Dermis blood vessel endothelial cell (primary cell): ENCODE data around the gene CDC42BPB. TPM values are rescaled to one million over a fixed set of nuclear protein-coding genes. Genes with fewer than 3 reads are reported as not detected.
"Not testable (repeated sequence)": the region's sequence is repeated elsewhere in the genome, so short reads cannot be mapped to it uniquely, and the experiment has no call there.

ENCODE experiments used
- DNase-seq: peaks from one replicate; pipeline ENCODE4 v3.0.0; 2010
- total RNA-seq: library from RNA; depleted of rRNA; stranded (reverse); fragments of >200 nt; gene quantifications from 2 replicates; pipeline ENCODE4 v1.2.3, GENCODE V29; 2014

CDC42BPB gene
- total RNA-seq, 1 donor from 2014 or later = 118 TPM

GRCh38 chr14:102909462-102909861, 147.9 kb downstream of the CDC42BPB start:
- DNase-seq = no peak

GRCh38 chr14:102908766-102909455, 148.4 kb downstream of the CDC42BPB start:
- no peak for DNase-seq

- no peak for DNase-seq
Observed at GRCh38 chr14:102907980-102908730, 149.2 kb downstream of the CDC42BPB start.

GRCh38 chr14:102907303-102907844, 150.0 kb downstream of the CDC42BPB start:
- no peak for DNase-seq

GRCh38 chr14:102906616-102907302, 150.6 kb downstream of the CDC42BPB start:
- DNase-seq = no peak

GRCh38 chr14:102905116-102906108, 151.9 kb downstream of the CDC42BPB start:
- DNase-seq = no peak

- no peak for DNase-seq
Observed at GRCh38 chr14:102903889-102904512, 153.3 kb downstream of the CDC42BPB start.

GRCh38 chr14:102903248-102903888, 154.0 kb downstream of the CDC42BPB start:
- no peak for DNase-seq

- no peak for DNase-seq
Observed at GRCh38 chr14:102902523-102903247, 154.7 kb downstream of the CDC42BPB start.

GRCh38 chr14:102902086-102902485, 155.3 kb downstream of the CDC42BPB start:
- no peak for DNase-seq

- no peak for DNase-seq
Observed at GRCh38 chr14:102901633-102902032, 155.7 kb downstream of the CDC42BPB start.

- no peak for DNase-seq
Observed at GRCh38 chr14:102900631-102901571, 156.4 kb downstream of the CDC42BPB start.

- DNase-seq = no peak
Observed at GRCh38 chr14:102899516-102899900, 157.8 kb downstream of the CDC42BPB start.

GRCh38 chr14:102898776-102899515, 158.4 kb downstream of the CDC42BPB start:
- DNase-seq = no peak

GRCh38 chr14:102898298-102898697, 159.1 kb downstream of the CDC42BPB start:
- no peak for DNase-seq

GRCh38 chr14:102897299-102898027, 159.9 kb downstream of the CDC42BPB start:
- no peak for DNase-seq

- DNase-seq = not testable (repeated sequence)
Observed at GRCh38 chr14:102896735-102897134, 160.6 kb downstream of the CDC42BPB start.

GRCh38 chr14:102893452-102893851, 163.9 kb downstream of the CDC42BPB start:
- no peak for DNase-seq
